SH-SY5Y (cell line): ENCODE data around the gene RAPGEF5.

Experiments used
- GATA2 ChIP-seq: IDR thresholded peaks from 2 replicates; pipeline ENCODE4 v1.6.1; 2011; ENCODE audit warnings: mild to moderate bottlenecking, low read depth, low read length
- GATA3 ChIP-seq: IDR thresholded peaks from 2 replicates; pipeline ENCODE4 v1.6.1; 2011; ENCODE audit warnings: low read depth, mild to moderate bottlenecking, low read length, moderate library complexity

Gene RAPGEF5

GRCh38 chr7:22200777-22201176 is 156.2 kb downstream of the RAPGEF5 start:
- no peak for TF ChIP-seq GATA2
- TF ChIP-seq GATA3: no peak

GRCh38 chr7:22200238-22200637 is 156.7 kb downstream of the RAPGEF5 start:
- no peak for TF ChIP-seq GATA3
- no peak for TF ChIP-seq GATA2

GRCh38 chr7:22197376-22197775 is 159.6 kb downstream of the RAPGEF5 start:
- TF ChIP-seq GATA3 (no peak), GATA2 (no peak)

- TF ChIP-seq GATA2: no peak
- no peak for TF ChIP-seq GATA3
Measured at GRCh38 chr7:22196429-22196828, 160.5 kb downstream of the RAPGEF5 start.

- no peak for TF ChIP-seq GATA2
- no peak for TF ChIP-seq GATA3
Measured at GRCh38 chr7:22195397-22196172, 161.4 kb downstream of the RAPGEF5 start.

GRCh38 chr7:22194658-22195273 is 162.2 kb downstream of the RAPGEF5 start:
- no peak for TF ChIP-seq GATA2
- TF ChIP-seq GATA3: no peak

GRCh38 chr7:22193450-22193983 is 163.4 kb downstream of the RAPGEF5 start:
- TF ChIP-seq GATA2 (no peak), GATA3 (no peak)

GRCh38 chr7:22192801-22193200 is 164.2 kb downstream of the RAPGEF5 start:
- TF ChIP-seq GATA2 (no peak), GATA3 (no peak)

- no peak for TF ChIP-seq GATA2
- TF ChIP-seq GATA3: no peak
Measured at GRCh38 chr7:22190736-22191135, 166.2 kb downstream of the RAPGEF5 start.

- TF ChIP-seq GATA3 (no peak), GATA2 (no peak)
Measured at GRCh38 chr7:22189741-22190140, 167.2 kb downstream of the RAPGEF5 start.

- TF ChIP-seq GATA2: no peak
- no peak for TF ChIP-seq GATA3
Measured at GRCh38 chr7:22189230-22189629, 167.7 kb downstream of the RAPGEF5 start.

GRCh38 chr7:22187691-22188348 is 169.1 kb downstream of the RAPGEF5 start:
- TF ChIP-seq GATA3 (no peak), GATA2 (no peak)

- TF ChIP-seq GATA3 (no peak), GATA2 (no peak)
Measured at GRCh38 chr7:22185559-22185958, 171.4 kb downstream of the RAPGEF5 start.

GRCh38 chr7:22184549-22185199 is 172.3 kb downstream of the RAPGEF5 start:
- no peak for TF ChIP-seq GATA2
- no peak for TF ChIP-seq GATA3

- no peak for TF ChIP-seq GATA3
- no peak for TF ChIP-seq GATA2
Measured at GRCh38 chr7:22183522-22184280, 173.3 kb downstream of the RAPGEF5 start.

- no peak for TF ChIP-seq GATA2
- no peak for TF ChIP-seq GATA3
Measured at GRCh38 chr7:22182149-22182548, 174.8 kb downstream of the RAPGEF5 start.
